B cell (primary cell): ENCODE results near the gene ADO.

ENCODE experiments used
- EZH2 ChIP-seq: IDR thresholded peaks from 2 replicates; pipeline ENCODE4 v1.6.1; 2012; ENCODE audit warnings: borderline replicate concordance, low read depth, mild to moderate bottlenecking, moderate library complexity, low read length; ENCODE audit not compliant: insufficient read depth, poor library complexity, severe bottlenecking
- TF ChIP-seq, protein P1 (sequence below): fragments of 200-600 bp; IDR thresholded peaks from one replicate; pipeline ENCODE4 v1.8.0; 2022; ENCODE audit warnings: antibody characterized with exemption, mild to moderate bottlenecking

DNA sequence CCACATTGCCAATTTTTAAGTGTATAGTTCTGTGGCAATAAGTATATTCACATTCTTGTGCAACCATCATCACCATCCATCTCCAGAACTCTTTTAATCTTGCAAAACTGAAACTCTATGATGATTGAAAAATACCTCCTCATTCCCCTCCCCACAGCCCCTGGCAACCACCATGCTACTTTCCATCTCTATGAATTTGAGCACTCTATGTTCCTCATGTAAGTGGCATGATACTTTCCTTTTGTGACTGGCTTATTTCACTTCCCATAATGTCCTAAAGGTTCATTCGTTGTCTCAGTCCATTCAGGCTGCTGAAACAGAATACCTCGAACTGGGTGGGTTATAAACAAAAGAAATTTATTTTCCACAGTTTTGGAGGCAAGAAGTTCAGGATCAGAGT, 35.1 kb downstream of the ADO start:
- TF ChIP-seq, protein P1, sequence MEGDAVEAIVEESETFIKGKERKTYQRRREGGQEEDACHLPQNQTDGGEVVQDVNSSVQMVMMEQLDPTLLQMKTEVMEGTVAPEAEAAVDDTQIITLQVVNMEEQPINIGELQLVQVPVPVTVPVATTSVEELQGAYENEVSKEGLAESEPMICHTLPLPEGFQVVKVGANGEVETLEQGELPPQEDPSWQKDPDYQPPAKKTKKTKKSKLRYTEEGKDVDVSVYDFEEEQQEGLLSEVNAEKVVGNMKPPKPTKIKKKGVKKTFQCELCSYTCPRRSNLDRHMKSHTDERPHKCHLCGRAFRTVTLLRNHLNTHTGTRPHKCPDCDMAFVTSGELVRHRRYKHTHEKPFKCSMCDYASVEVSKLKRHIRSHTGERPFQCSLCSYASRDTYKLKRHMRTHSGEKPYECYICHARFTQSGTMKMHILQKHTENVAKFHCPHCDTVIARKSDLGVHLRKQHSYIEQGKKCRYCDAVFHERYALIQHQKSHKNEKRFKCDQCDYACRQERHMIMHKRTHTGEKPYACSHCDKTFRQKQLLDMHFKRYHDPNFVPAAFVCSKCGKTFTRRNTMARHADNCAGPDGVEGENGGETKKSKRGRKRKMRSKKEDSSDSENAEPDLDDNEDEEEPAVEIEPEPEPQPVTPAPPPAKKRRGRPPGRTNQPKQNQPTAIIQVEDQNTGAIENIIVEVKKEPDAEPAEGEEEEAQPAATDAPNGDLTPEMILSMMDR, result no peak
- TF ChIP-seq EZH2, result no peak
